ENCODE results near the gene TGIF1. TPM values are rescaled to one million over a fixed set of nuclear protein-coding genes. Genes with fewer than 3 reads are reported as not detected.

Gene TGIF1
- total and polyA plus RNA-seq, 9 of the 15 experiments (the other 6 are each of a cell fraction or from before 2014, with no cell fraction given), result 16.1 to 77.7 (median 44.6) TPM

DNA sequence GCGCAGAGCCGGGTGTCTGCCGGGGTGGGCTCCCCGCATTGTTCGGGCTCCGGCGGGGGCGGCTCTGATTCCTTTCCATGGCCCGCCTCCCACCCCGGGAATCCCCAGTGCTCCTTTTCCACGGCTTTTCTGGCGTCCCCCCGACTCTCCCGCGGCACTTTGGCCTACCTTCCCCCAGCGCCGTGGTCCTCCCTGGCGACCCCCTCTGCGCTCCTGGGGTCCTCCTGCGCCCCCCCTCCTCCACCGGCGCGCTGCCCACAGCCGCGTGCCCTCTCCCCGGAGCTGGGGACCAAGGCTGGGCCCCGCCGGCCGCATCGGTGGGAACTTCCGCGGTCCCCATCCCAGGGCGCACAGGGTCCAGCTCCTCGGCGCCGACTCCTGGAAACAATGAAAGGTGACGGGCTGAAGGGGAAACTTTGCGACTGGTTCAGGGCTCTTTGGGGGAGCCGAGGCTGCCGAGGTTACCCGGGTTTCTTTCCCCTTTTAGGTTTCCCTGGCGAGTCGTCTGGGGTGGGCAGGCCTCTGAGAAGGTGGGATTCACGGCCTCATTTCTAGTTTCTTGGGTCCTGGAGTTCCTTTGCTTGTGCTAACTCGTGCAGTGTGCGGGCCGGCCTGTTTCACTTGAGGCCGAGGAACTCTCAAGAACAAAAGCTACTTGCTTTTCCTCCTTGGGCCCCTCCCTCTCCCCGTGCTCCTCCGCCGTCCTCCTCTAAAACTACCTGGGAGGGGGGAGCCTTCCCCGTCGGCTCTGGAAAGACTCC lies 2.2 kb downstream of the TGIF1 start (continued):
- TF ChIP-seq ARID3B (CRISPR knock-in tag; IDR thresholded peaks at IDR 0.05; ENCODE audit: borderline replicate concordance) (no peak), POLR2G (IDR thresholded peaks at IDR 0.05; ENCODE audit: low read depth, low read length) (peak; percentile 80), NCOA1 (IDR thresholded peaks at IDR 0.05; ENCODE audit: low read depth) (no peak), RFX7 (CRISPR knock-in tag; IDR thresholded peaks at IDR 0.05) (no peak), ETV1 (tag; conservative IDR thresholded peaks at IDR 0.05; ENCODE audit: low read depth) (0 out of 2 replicates have a peak, but pooled peaks have one; percentile 15), ZNF551 (CRISPR knock-in tag; IDR thresholded peaks at IDR 0.05) (no peak), ARHGAP35 (IDR thresholded peaks at IDR 0.05; ENCODE audit: partially characterized antibody) (no peak), KDM5B (IDR thresholded peaks at IDR 0.05; ENCODE audit: insufficient replicate concordance, low read depth, low read length) (peak; percentile 51)
- TF ChIP-seq, protein P1, sequence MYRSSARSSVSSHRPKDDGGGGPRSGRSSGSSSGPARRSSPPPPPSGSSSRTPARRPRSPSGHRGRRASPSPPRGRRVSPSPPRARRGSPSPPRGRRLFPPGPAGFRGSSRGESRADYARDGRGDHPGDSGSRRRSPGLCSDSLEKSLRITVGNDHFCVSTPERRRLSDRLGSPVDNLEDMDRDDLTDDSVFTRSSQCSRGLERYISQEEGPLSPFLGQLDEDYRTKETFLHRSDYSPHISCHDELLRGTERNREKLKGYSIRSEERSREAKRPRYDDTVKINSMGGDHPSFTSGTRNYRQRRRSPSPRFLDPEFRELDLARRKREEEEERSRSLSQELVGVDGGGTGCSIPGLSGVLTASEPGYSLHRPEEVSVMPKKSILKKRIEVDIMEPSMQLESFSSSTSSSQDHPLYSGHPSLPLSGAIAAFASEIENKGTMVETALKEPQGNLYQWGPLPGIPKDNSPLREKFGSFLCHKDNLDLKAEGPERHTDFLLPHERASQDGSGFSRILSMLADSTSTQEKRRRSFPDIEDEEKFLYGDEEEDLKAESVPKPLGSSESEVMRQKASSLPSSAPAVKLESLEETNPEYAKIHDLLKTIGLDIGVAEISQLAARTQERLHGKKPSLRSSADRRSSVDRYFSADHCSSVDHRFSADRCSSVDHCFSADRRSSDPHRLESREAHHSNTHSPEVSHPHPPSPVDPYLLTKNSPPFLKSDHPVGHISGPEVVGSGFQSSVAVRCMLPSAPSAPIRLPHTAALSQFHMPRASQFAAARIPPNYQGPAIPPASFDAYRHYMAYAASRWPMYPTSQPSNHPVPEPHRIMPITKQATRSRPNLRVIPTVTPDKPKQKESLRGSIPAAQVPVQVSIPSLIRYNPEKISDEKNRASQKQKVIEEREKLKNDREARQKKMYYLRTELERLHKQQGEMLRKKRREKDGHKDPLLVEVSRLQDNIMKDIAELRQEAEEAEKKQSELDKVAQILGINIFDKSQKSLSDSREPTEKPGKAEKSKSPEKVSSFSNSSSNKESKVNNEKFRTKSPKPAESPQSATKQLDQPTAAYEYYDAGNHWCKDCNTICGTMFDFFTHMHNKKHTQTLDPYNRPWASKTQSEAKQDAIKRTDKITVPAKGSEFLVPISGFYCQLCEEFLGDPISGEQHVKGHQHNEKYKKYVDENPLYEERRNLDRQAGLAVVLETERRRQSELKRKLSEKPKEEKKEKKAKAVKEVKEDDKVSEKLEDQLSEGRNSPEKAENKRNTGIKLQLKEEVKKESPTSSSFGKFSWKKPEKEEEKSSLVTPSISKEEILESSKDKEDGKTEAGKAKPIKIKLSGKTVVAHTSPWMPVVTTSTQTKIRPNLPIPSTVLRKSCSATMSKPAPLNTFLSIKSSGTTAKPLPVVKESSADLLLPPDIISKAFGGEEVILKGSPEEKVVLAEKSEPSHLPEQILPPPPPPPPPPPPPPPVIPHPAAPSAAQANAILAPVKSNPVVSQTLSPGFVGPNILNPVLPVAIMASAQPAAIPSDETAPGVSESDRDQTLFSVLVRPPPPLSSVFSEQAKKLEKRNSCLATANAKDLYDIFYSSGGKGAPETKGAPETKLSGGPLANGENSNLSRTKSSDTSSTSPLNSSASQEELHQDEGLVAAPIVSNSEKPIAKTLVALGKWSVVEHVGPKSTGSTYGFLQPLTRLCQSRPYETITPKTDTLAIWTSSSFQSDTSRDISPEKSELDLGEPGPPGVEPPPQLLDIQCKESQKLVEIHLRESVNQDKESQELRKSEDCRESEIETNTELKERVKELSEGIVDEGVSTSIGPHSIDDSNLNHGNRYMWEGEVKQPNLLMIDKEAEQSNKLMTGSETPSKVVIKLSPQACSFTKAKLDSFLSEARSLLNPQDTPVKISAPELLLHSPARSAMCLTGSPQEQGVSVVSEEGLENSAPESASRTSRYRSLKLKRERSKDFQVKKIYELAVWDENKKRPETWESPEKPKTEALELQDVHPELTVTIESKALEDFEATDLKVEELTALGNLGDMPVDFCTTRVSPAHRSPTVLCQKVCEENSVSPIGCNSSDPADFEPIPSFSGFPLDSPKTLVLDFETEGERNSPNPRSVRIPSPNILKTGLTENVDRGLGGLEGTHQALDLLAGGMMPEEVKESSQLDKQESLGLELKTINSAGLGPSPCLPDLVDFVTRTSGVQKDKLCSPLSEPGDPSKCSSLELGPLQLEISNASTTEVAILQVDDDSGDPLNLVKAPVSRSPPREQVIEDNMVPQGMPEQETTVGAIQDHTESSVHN (IDR thresholded peaks at IDR 0.05; ENCODE audit: borderline replicate concordance in 1 of 2, low read depth in 1 of 2), result no peak
- TF ChIP-seq, protein P2, sequence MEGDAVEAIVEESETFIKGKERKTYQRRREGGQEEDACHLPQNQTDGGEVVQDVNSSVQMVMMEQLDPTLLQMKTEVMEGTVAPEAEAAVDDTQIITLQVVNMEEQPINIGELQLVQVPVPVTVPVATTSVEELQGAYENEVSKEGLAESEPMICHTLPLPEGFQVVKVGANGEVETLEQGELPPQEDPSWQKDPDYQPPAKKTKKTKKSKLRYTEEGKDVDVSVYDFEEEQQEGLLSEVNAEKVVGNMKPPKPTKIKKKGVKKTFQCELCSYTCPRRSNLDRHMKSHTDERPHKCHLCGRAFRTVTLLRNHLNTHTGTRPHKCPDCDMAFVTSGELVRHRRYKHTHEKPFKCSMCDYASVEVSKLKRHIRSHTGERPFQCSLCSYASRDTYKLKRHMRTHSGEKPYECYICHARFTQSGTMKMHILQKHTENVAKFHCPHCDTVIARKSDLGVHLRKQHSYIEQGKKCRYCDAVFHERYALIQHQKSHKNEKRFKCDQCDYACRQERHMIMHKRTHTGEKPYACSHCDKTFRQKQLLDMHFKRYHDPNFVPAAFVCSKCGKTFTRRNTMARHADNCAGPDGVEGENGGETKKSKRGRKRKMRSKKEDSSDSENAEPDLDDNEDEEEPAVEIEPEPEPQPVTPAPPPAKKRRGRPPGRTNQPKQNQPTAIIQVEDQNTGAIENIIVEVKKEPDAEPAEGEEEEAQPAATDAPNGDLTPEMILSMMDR (IDR thresholded peaks at IDR 0.05 in 2 of 3, conservative IDR thresholded peaks at IDR 0.05 in 1 of 3; ENCODE audit: insufficient read depth in 2 of 3, low read depth in 1 of 3, low read length in 3 of 3), result peak in 2 of 3 experiments; percentile 28 to 29; a peak in 2 of 6 replicates
- TF ChIP-seq, protein P3, sequence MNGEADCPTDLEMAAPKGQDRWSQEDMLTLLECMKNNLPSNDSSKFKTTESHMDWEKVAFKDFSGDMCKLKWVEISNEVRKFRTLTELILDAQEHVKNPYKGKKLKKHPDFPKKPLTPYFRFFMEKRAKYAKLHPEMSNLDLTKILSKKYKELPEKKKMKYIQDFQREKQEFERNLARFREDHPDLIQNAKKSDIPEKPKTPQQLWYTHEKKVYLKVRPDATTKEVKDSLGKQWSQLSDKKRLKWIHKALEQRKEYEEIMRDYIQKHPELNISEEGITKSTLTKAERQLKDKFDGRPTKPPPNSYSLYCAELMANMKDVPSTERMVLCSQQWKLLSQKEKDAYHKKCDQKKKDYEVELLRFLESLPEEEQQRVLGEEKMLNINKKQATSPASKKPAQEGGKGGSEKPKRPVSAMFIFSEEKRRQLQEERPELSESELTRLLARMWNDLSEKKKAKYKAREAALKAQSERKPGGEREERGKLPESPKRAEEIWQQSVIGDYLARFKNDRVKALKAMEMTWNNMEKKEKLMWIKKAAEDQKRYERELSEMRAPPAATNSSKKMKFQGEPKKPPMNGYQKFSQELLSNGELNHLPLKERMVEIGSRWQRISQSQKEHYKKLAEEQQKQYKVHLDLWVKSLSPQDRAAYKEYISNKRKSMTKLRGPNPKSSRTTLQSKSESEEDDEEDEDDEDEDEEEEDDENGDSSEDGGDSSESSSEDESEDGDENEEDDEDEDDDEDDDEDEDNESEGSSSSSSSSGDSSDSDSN (IDR thresholded peaks at IDR 0.05; ENCODE audit: borderline replicate concordance in 1 of 2, low read depth in 2 of 2, low read length in 2 of 2), result peak; percentile 57 to 78; a peak in 3 of 4 replicates

Measured in K562 (cell line).